Neural progenitor cell (in vitro differentiated cells): Measurements from ENCODE around the gene NXPE4. TPM values are rescaled to one million over a fixed set of nuclear protein-coding genes. Genes with fewer than 3 reads are reported as not detected.

Experiments used
- DNase-seq: peaks from one replicate; pipeline ENCODE4 v3.0.0-alpha.2; 2016; ENCODE audit warnings: low spot score
- H2AFZ ChIP-seq: fragments of 200-600 bp; sonication (generic); replicated peaks from 2 replicates; pipeline ENCODE4 v1.6.1; 2016; ENCODE audit warnings: antibody characterized with exemption
- H3F3A ChIP-seq: fragments of 200-600 bp; sonication (generic); 2 replicates; pipeline ENCODE4 v1.6.1; 2016; ENCODE audit warnings: antibody characterized with exemption, low read depth
- H3K27ac ChIP-seq: fragments of 200-600 bp; sonication (generic); 2 replicates; pipeline ENCODE4 v1.5.1; 2016; ENCODE audit warnings: mild to moderate bottlenecking
- H3K27me3 ChIP-seq: fragments of 200-600 bp; sonication (generic); 2 replicates; pipeline ENCODE4 v1.6.1; 2016; ENCODE audit warnings: mild to moderate bottlenecking, moderate library complexity
- H3K36me3 ChIP-seq: fragments of 200-600 bp; sonication (generic); 2 replicates; pipeline ENCODE4 v1.5.1; 2016
- H3K4me1 ChIP-seq: fragments of 200-600 bp; sonication (generic); 2 replicates; pipeline ENCODE4 v1.6.1; 2016; ENCODE audit warnings: mixed run types
- H3K4me2 ChIP-seq: fragments of 200-600 bp; sonication (generic); 2 replicates; pipeline ENCODE4 v1.6.1; 2016
- H3K4me3 ChIP-seq: fragments of 200-600 bp; sonication (generic); 2 replicates; pipeline ENCODE4 v1.5.1; 2016
- H3K79me2 ChIP-seq: fragments of 200-600 bp; sonication (generic); 2 replicates; pipeline ENCODE4 v1.6.1; 2016; ENCODE audit warnings: low read depth
- H3K9ac ChIP-seq: fragments of 200-600 bp; sonication (generic); 2 replicates; pipeline ENCODE4 v1.6.1; 2016
- H3K9me3 ChIP-seq: fragments of 200-600 bp; sonication (generic); 2 replicates; pipeline ENCODE4 v1.5.1; 2016; ENCODE audit warnings: low read depth
- H4K20me1 ChIP-seq: fragments of 200-600 bp; sonication (generic); 2 replicates; pipeline ENCODE4 v1.6.1; 2016; ENCODE audit warnings: low read depth
- H3K27ac Mint-ChIP-seq: 3 replicates; pipeline ENCODE4 v1.8.0; 2021; ENCODE audit warnings: mixed read lengths
- H3K27me3 Mint-ChIP-seq: 2 replicates; pipeline ENCODE4 v1.8.0; 2022; ENCODE audit warnings: low read depth, mild to moderate bottlenecking, inconsistent platforms, moderate library complexity, mixed read lengths; ENCODE audit not compliant: insufficient read depth
- H3K36me3 Mint-ChIP-seq: 3 replicates; pipeline ENCODE4 v1.8.0; 2021; ENCODE audit warnings: mixed read lengths
- H3K4me1 Mint-ChIP-seq: 3 replicates; pipeline ENCODE4 v1.8.0; 2021; ENCODE audit warnings: mixed read lengths
- H3K4me3 Mint-ChIP-seq: 3 replicates; pipeline ENCODE4 v1.8.0; 2021; ENCODE audit warnings: mild to moderate bottlenecking, moderate library complexity, mixed read lengths
- H3K9me3 Mint-ChIP-seq: 3 replicates; pipeline ENCODE4 v1.8.0; 2020; ENCODE audit warnings: mixed read lengths
- CTCF ChIP-seq: fragments of 200-600 bp; sonication (generic); IDR thresholded peaks from 2 replicates; pipeline ENCODE4 v1.5.1; 2017; ENCODE audit warnings: antibody characterized with exemption, mild to moderate bottlenecking
- EZH2 ChIP-seq: fragments of 200-600 bp; sonication (generic); IDR thresholded peaks from 2 replicates; pipeline ENCODE4 v1.6.1; 2017; ENCODE audit warnings: antibody characterized with exemption, mild to moderate bottlenecking, moderate library complexity
- EZH2phosphoT487 ChIP-seq: fragments of 200-600 bp; sonication (generic); IDR thresholded peaks from 2 replicates; pipeline ENCODE4 v1.6.1; 2017; ENCODE audit warnings: antibody characterized with exemption
- total RNA-seq: library from RNA; depleted of rRNA; stranded (reverse); fragments of >200 nt; gene quantifications from 2 replicates; pipeline ENCODE4 v1.2.3, GENCODE V29; 2015; ENCODE audit warnings: low replicate concordance

The NXPE4 gene
- total RNA-seq, 1 donor from 2014 or later, result not detected

GRCh38 chr11:114566276-114566675 is 29.3 kb downstream of the NXPE4 start:
- Histone ChIP-seq H3K27me3 (no peaks in the 10 kb centered on the region), H3K9ac (no peak overlapping the region), H3K4me2 (peak overlapping the region; percentile 43), H3K4me3 (no peak overlapping the region), H3K79me2 (no peaks in the 10 kb centered on the region), H3F3A (peaks cover 11% of the 10 kb centered on the region), H2AFZ (peak overlapping the region; percentile 55), H3K4me1 (peaks cover 15% of the 10 kb centered on the region), H3K36me3 (no peaks in the 10 kb centered on the region), H4K20me1 (no peaks in the 10 kb centered on the region), H3K27ac (peak overlapping the region; percentile 38), H3K9me3 (no peaks in the 10 kb centered on the region)
- Mint-ChIP-seq H3K4me1 (no peaks in the 10 kb centered on the region), H3K4me3 (no peak overlapping the region), H3K27me3 (peaks cover 4% of the 10 kb centered on the region), H3K9me3 (no peaks in the 10 kb centered on the region), H3K27ac (no peak overlapping the region), H3K36me3 (no peaks in the 10 kb centered on the region)
- DNase-seq, result peak; percentile 65
- no peak for TF ChIP-seq EZH2
- no peak for TF ChIP-seq CTCF
- TF ChIP-seq EZH2phosphoT487, result no peak

- no peak for DNase-seq
- Histone ChIP-seq H2AFZ (no peak overlapping the region), H3K9ac (no peak overlapping the region), H3K36me3 (no peaks in the 10 kb centered on the region), H3K4me1 (peaks cover 15% of the 10 kb centered on the region), H4K20me1 (no peaks in the 10 kb centered on the region), H3F3A (peaks cover 11% of the 10 kb centered on the region), H3K4me3 (no peak overlapping the region), H3K4me2 (no peak overlapping the region), H3K27ac (no peak overlapping the region), H3K79me2 (no peaks in the 10 kb centered on the region), H3K9me3 (no peaks in the 10 kb centered on the region), H3K27me3 (no peaks in the 10 kb centered on the region)
- TF ChIP-seq CTCF, result no peak
- TF ChIP-seq EZH2, result no peak
- no peak for TF ChIP-seq EZH2phosphoT487
- Mint-ChIP-seq H3K27ac (no peak overlapping the region), H3K36me3 (no peaks in the 10 kb centered on the region), H3K4me3 (no peak overlapping the region), H3K4me1 (no peaks in the 10 kb centered on the region), H3K27me3 (peaks cover 2% of the 10 kb centered on the region), H3K9me3 (no peaks in the 10 kb centered on the region)
Observed at GRCh38 chr11:114564831-114565230, 30.8 kb downstream of the NXPE4 start.

- Mint-ChIP-seq H3K9me3 (no peaks in the 10 kb centered on the region), H3K4me1 (no peaks in the 10 kb centered on the region), H3K27ac (no peak overlapping the region), H3K4me3 (no peak overlapping the region), H3K36me3 (no peaks in the 10 kb centered on the region), H3K27me3 (peaks cover 2% of the 10 kb centered on the region)
- Histone ChIP-seq H3K79me2 (no peaks in the 10 kb centered on the region), H3K4me1 (peaks cover 15% of the 10 kb centered on the region), H3K27ac (no peak overlapping the region), H2AFZ (no peak overlapping the region), H4K20me1 (no peaks in the 10 kb centered on the region), H3F3A (peaks cover 11% of the 10 kb centered on the region), H3K9me3 (no peaks in the 10 kb centered on the region), H3K4me3 (no peak overlapping the region), H3K4me2 (no peak overlapping the region), H3K36me3 (no peaks in the 10 kb centered on the region), H3K9ac (no peak overlapping the region), H3K27me3 (no peaks in the 10 kb centered on the region)
- DNase-seq, result no peak
- TF ChIP-seq EZH2phosphoT487 (no peak), EZH2 (no peak), CTCF (no peak)
Observed at GRCh38 chr11:114563077-114563476, 32.5 kb downstream of the NXPE4 start.
